WTC11 (cell line): ENCODE measurements around the gene CSNK1A1L.

ENCODE experiments used
- CREB1 ChIP-seq: sonication (generic); formaldehyde crosslinking; IDR thresholded peaks from 2 replicates; pipeline ENCODE4 v1.8.0; 2023; ENCODE audit warnings: mild to moderate bottlenecking, missing genetic modification reagents
- FOXJ3 ChIP-seq: sonication (generic); formaldehyde crosslinking; IDR thresholded peaks from 2 replicates; pipeline ENCODE4 v1.9.0; 2021; ENCODE audit warnings: missing genetic modification reagents, mild to moderate bottlenecking, borderline replicate concordance
- JAZF1 ChIP-seq: fragments of 250-450 bp; sonication (Bioruptor Pico); IDR thresholded peaks from 2 replicates; pipeline ENCODE4 v1.9.0; 2021; ENCODE audit warnings: moderate library complexity, mild to moderate bottlenecking, inconsistent platforms
- KAT7 ChIP-seq: sonication (generic); formaldehyde crosslinking; IDR thresholded peaks from 2 replicates; pipeline ENCODE4 v1.8.1; 2023; ENCODE audit warnings: missing genetic modification reagents, mild to moderate bottlenecking, borderline replicate concordance
- MYBL2 ChIP-seq: sonication (generic); formaldehyde crosslinking; IDR thresholded peaks from 2 replicates; pipeline ENCODE4 v1.8.1; 2023; ENCODE audit warnings: mild to moderate bottlenecking, moderate library complexity, missing genetic modification reagents
- NR1H2 ChIP-seq: sonication (generic); formaldehyde crosslinking; IDR thresholded peaks from 2 replicates; pipeline ENCODE4 v1.9.0; 2021; ENCODE audit warnings: mild to moderate bottlenecking, moderate library complexity, missing genetic modification reagents
- SMAD4 ChIP-seq: sonication (generic); formaldehyde crosslinking; IDR thresholded peaks from 2 replicates; pipeline ENCODE4 v1.8.0; 2022; ENCODE audit warnings: mild to moderate bottlenecking, missing genetic modification reagents
- SP1 ChIP-seq: sonication (generic); formaldehyde crosslinking; conservative IDR thresholded peaks from 2 replicates; pipeline ENCODE4 v1.8.1; 2022; ENCODE audit warnings: missing genetic modification reagents
- TCF7 ChIP-seq: sonication (generic); formaldehyde crosslinking; IDR thresholded peaks from 2 replicates; pipeline ENCODE4 v1.8.0; 2022; ENCODE audit warnings: mild to moderate bottlenecking, low read depth, missing genetic modification reagents, moderate library complexity
- ZNF138 ChIP-seq: sonication (generic); formaldehyde crosslinking; conservative IDR thresholded peaks from 2 replicates; pipeline ENCODE4 v1.8.1; 2022; ENCODE audit warnings: mild to moderate bottlenecking, moderate library complexity, missing genetic modification reagents
- TF ChIP-seq, protein P1 (sequence below): fragments of 200-600 bp; IDR thresholded peaks from 2 replicates; pipeline ENCODE4 v1.8.0; 2022; ENCODE audit warnings: antibody characterized with exemption
- TF ChIP-seq, protein P2 (sequence below): sonication (generic); formaldehyde crosslinking; IDR thresholded peaks from 2 replicates; pipeline ENCODE4 v1.8.1; 2022; ENCODE audit warnings: mild to moderate bottlenecking, missing genetic modification reagents, moderate library complexity, borderline replicate concordance

GRCh38 chr13:37097076-37097475 lies 8.4 kb downstream of the CSNK1A1L start:
- no peak for TF ChIP-seq ZNF138
- TF ChIP-seq, protein P1, sequence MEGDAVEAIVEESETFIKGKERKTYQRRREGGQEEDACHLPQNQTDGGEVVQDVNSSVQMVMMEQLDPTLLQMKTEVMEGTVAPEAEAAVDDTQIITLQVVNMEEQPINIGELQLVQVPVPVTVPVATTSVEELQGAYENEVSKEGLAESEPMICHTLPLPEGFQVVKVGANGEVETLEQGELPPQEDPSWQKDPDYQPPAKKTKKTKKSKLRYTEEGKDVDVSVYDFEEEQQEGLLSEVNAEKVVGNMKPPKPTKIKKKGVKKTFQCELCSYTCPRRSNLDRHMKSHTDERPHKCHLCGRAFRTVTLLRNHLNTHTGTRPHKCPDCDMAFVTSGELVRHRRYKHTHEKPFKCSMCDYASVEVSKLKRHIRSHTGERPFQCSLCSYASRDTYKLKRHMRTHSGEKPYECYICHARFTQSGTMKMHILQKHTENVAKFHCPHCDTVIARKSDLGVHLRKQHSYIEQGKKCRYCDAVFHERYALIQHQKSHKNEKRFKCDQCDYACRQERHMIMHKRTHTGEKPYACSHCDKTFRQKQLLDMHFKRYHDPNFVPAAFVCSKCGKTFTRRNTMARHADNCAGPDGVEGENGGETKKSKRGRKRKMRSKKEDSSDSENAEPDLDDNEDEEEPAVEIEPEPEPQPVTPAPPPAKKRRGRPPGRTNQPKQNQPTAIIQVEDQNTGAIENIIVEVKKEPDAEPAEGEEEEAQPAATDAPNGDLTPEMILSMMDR: no peak
- TF ChIP-seq, protein P2, sequence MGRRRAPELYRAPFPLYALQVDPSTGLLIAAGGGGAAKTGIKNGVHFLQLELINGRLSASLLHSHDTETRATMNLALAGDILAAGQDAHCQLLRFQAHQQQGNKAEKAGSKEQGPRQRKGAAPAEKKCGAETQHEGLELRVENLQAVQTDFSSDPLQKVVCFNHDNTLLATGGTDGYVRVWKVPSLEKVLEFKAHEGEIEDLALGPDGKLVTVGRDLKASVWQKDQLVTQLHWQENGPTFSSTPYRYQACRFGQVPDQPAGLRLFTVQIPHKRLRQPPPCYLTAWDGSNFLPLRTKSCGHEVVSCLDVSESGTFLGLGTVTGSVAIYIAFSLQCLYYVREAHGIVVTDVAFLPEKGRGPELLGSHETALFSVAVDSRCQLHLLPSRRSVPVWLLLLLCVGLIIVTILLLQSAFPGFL (CRISPR knock-in tag): no peak
- no peak for TF ChIP-seq CREB1
- no peak for TF ChIP-seq NR1H2 (CRISPR knock-in tag)
- no peak for TF ChIP-seq KAT7 (CRISPR knock-in tag)
- TF ChIP-seq JAZF1 (CRISPR knock-in tag): no peak
- TF ChIP-seq SP1 (CRISPR knock-in tag): no peak
- no peak for TF ChIP-seq MYBL2 (CRISPR knock-in tag)
- no peak for TF ChIP-seq TCF7 (CRISPR knock-in tag)
- no peak for TF ChIP-seq SMAD4 (CRISPR knock-in tag)
- TF ChIP-seq FOXJ3 (CRISPR knock-in tag): no peak
